Heart left ventricle (tissue), 13 donors: ENCODE results near the gene MYL6B.

Experiments used
- POLR2A ChIP-seq, 2 donors: fragments of 450-650 bp; IDR thresholded peaks; one replicate each; pipeline ENCODE4 v1.6.1; 2017; ENCODE audit warnings: antibody characterized with exemption in 2 of 2, mild to moderate bottlenecking in 2 of 2, moderate library complexity in 2 of 2
- TF ChIP-seq, protein P1 (sequence below), 12 donors: fragments of 200-600 bp; sonication (generic) in 4 of 12; IDR thresholded peaks; one replicate each; pipeline versions ENCODE4 v1.5.0 to v1.8.0; 2018 to 2022; ENCODE audit warnings: antibody characterized with exemption in 12 of 12, mild to moderate bottlenecking in 5 of 12
- donor health status: ischemic (EF 13 %, LVEDD 7.1; RV severe dilation, severe dysfunction).
- donor health status: DM: no; HTN: yes; CAD: no.
- donor health status: DM: no; HTN: no; CAD: no.
- donor health status: ischemic (EF 25% LVEDD 6.9; RV normal size, moderate dysfunction).
- donor health status: ischemic (EF 25% LVEDD 5.7; RV mildly dilated, moderate dysfunction).
- donor health status: ischemic (EF 35%, LVEDD 5.7; RV mildly dilated, moderate dysfunction).
- donor health status: nonischemic (EF 11% LVEDD 7.7; RV severe dilation, severe dysfunction).
- donor health status: DM: yes; HTN: yes; CAD: no.
- donor health status: PGD.
- donor health status: ischemic (EF 29% LVEDD 5.4; RV normal size, mild dysfunction).
- donor health status: nonischemic (EF 23%, LVEDD 6.1; RV moderate dilation, normal function).

DNA sequence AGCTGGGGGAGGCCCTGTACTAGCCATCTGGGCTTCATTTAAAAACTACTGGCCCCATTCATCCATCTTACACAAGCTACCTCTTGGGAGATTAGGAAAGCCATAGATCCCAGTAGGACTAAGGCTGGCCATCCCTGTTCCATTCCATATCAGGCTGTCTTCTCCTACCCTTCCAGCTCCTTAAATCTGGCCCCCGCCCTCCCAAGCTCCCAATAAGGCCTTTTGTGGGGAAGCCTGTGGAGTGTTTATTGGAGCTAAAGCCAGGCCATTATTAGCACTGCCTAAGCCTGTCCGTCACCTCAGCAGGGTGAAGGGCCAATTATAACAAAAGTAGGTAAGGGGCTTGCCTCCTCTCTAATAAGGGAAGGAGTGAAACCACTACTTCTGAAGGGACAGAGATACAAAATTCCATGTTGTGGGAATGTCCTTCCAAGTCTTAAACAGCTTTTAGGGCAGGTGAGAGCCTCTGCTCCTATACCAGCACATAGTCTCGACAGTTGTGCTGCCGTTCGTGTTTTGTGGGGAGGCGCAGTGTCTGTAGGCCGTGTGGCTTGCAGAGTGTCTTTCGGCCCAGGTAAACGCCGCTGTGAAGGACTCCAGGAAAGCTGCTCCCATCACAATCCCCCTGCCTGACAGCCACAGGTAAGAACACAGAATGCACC, 9.4 kb downstream of the MYL6B start:
- no peak for TF ChIP-seq POLR2A (IDR thresholded peaks at IDR 0.05)
- TF ChIP-seq, protein P1, sequence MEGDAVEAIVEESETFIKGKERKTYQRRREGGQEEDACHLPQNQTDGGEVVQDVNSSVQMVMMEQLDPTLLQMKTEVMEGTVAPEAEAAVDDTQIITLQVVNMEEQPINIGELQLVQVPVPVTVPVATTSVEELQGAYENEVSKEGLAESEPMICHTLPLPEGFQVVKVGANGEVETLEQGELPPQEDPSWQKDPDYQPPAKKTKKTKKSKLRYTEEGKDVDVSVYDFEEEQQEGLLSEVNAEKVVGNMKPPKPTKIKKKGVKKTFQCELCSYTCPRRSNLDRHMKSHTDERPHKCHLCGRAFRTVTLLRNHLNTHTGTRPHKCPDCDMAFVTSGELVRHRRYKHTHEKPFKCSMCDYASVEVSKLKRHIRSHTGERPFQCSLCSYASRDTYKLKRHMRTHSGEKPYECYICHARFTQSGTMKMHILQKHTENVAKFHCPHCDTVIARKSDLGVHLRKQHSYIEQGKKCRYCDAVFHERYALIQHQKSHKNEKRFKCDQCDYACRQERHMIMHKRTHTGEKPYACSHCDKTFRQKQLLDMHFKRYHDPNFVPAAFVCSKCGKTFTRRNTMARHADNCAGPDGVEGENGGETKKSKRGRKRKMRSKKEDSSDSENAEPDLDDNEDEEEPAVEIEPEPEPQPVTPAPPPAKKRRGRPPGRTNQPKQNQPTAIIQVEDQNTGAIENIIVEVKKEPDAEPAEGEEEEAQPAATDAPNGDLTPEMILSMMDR (IDR thresholded peaks at IDR 0.05) = no peak
